Esophagus squamous epithelium (tissue), 5 donors: ENCODE data around the gene NEDD8. TPM values are rescaled to one million over a fixed set of nuclear protein-coding genes. Genes with fewer than 3 reads are reported as not detected.
"Not testable (repeated sequence)": the region's sequence is repeated elsewhere in the genome, so short reads cannot be mapped to it uniquely, and the experiment has no call there.

ENCODE experiments used
- DNase-seq: peaks from one replicate; lab custom pipeline; 2025; lab: John Stamatoyannopoulos, UW
- H3K27ac ChIP-seq, 4 donors: fragments of 200-600 bp; sonication (generic); one replicate each; pipeline ENCODE4 v1.5.1; 2016 to 2019; ENCODE audit warnings: mild to moderate bottlenecking in 1 of 4
- H3K27me3 ChIP-seq, 4 donors: fragments of 200-600 bp; sonication (generic); 1 replicate in 3 of 4; 2 replicates in 1 of 4; pipeline versions ENCODE4 v1.5.1 to v1.6.0; 2017 to 2021; ENCODE audit warnings: antibody characterized with exemption in 1 of 4
- H3K36me3 ChIP-seq, 3 donors: fragments of 200-600 bp; sonication (generic); one replicate each; pipeline ENCODE4 v1.5.1; 2016 to 2019
- H3K4me1 ChIP-seq, 3 donors: fragments of 200-600 bp; sonication (generic); one replicate each; pipeline ENCODE4 v1.5.1; 2017 to 2019
- H3K4me3 ChIP-seq, 4 donors: fragments of 200-600 bp; sonication (generic); 1 replicate in 3 of 4; 2 replicates in 1 of 4; pipeline ENCODE4 v1.5.1; 2016 to 2019; ENCODE audit warnings: mild to moderate bottlenecking in 2 of 4, moderate library complexity in 1 of 4
- H3K9me3 ChIP-seq, 3 donors: fragments of 200-600 bp; sonication (generic); one replicate each; pipeline ENCODE4 v1.5.1; 2016 to 2019
- POLR2A ChIP-seq, 4 donors: fragments of 450-650 bp; IDR thresholded peaks; one replicate each; pipeline ENCODE4 v1.6.1; 2017; ENCODE audit warnings: antibody characterized with exemption in 4 of 4, mild to moderate bottlenecking in 4 of 4, moderate library complexity in 3 of 4
- WGBS, 2 donors: methylation state at CpG; one replicate each; pipeline ENCODE4 v1.1.5; 2018; 5-methylcytosine and 5-hydroxymethylcytosine counted together
- intact Hi-C: fragments of 100-400 bp; cut with DNase I; formaldehyde crosslinking; loops from one replicate; pipeline ENCODE4 v1.15.0; 2022
- total RNA-seq, 4 donors: library from RNA; depleted of rRNA; stranded (reverse); fragments of >200 nt; gene quantifications; one replicate each; pipeline ENCODE4 v1.1.0, GENCODE V29; 2016
- TF ChIP-seq, protein P1 (sequence below), 6 experiments: fragments of 450-650 bp in 4 of 6; fragments of 200-600 bp in 2 of 6; sonication (generic) in 2 of 6; IDR thresholded peaks; one replicate each; pipeline ENCODE4 v1.5.1; 2016 to 2019; ENCODE audit warnings: antibody characterized with exemption in 6 of 6, mild to moderate bottlenecking in 4 of 6, moderate library complexity in 4 of 6
- donor health status: DM: yes; HTN: yes; CAD: no.

Gene NEDD8
- total RNA-seq, 4 donors from 2014 or later = 93.1 to 182 (median 121) TPM

- Histone ChIP-seq H3K36me3 (peaks cover 0 to 19% (median 0%) of the 10 kb centered on the region in 3 donors), H3K27ac (no peak overlapping the region), H3K4me3 (no peak overlapping the region), H3K4me1 (peaks cover 0 to 22% (median 12%) of the 10 kb centered on the region in 3 donors), H3K27me3 (no peaks in the 10 kb centered on the region), H3K9me3 (no peaks in the 10 kb centered on the region)
- TF ChIP-seq POLR2A (IDR thresholded peaks at IDR 0.05) = no peak
- TF ChIP-seq, protein P1, sequence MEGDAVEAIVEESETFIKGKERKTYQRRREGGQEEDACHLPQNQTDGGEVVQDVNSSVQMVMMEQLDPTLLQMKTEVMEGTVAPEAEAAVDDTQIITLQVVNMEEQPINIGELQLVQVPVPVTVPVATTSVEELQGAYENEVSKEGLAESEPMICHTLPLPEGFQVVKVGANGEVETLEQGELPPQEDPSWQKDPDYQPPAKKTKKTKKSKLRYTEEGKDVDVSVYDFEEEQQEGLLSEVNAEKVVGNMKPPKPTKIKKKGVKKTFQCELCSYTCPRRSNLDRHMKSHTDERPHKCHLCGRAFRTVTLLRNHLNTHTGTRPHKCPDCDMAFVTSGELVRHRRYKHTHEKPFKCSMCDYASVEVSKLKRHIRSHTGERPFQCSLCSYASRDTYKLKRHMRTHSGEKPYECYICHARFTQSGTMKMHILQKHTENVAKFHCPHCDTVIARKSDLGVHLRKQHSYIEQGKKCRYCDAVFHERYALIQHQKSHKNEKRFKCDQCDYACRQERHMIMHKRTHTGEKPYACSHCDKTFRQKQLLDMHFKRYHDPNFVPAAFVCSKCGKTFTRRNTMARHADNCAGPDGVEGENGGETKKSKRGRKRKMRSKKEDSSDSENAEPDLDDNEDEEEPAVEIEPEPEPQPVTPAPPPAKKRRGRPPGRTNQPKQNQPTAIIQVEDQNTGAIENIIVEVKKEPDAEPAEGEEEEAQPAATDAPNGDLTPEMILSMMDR (IDR thresholded peaks at IDR 0.05) = no peak
- intact Hi-C loops = no loop called here
- 50 to 62% methylated on average over 2 to 3 of the region's 3 CpGs for WGBS, 2 donors
- no peak for DNase-seq
These were observed 12.6 kb downstream of the NEDD8 start for GRCh38 chr14:24219521-24219920.

- intact Hi-C loops = no loop called here
- Histone ChIP-seq H3K27me3 (no peaks in the 10 kb centered on the region), H3K27ac (no peak overlapping the region), H3K9me3 (no peaks in the 10 kb centered on the region), H3K4me3 (no peak overlapping the region), H3K4me1 (peaks cover 0 to 24% (median 14%) of the 10 kb centered on the region in 3 donors), H3K36me3 (peaks cover 0 to 19% (median 0%) of the 10 kb centered on the region in 3 donors)
- no peak for TF ChIP-seq POLR2A (IDR thresholded peaks at IDR 0.05)
- TF ChIP-seq, protein P1 (IDR thresholded peaks at IDR 0.05) = no peak
- 67 to 87% methylated on average over 4 of the region's 4 CpGs for WGBS, 2 donors
- no peak for DNase-seq
These were observed 13.1 kb downstream of the NEDD8 start for GRCh38 chr14:24219080-24219479.

DNA sequence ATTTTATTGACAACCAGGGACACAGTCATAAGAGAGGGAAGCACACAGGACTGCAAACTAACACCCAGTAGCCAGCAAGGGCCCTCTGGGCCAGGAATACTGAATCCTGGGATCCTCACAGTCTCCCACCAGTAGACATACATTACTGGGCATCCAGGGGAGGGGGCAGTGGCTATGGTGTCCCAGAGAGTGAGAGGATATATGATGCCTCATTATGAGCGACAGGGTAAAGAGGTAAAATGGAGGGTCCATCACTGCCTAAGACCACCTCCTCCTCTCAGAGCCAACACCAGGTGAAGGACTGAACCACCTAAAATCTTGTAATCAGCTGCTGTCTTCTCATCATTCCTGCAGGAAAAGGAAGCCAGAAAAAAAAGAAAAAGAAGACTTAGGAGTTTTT lies 15.3 kb downstream of the NEDD8 start:
- H3K27ac ChIP-seq = peak overlapping the region in 1 of 4 donors; percentile 99
- H3K36me3 ChIP-seq = peaks cover 0 to 19% (median 0%) of the 10 kb centered on the region in 3 donors
- WGBS, 2 donors = 80 to 100% methylated on average over 1 of the region's 1 CpG
- H3K9me3 ChIP-seq, DNase-seq, H3K27me3 ChIP-seq, intact Hi-C loops, H3K4me3 ChIP-seq: not testable (repeated sequence)
- H3K4me1 ChIP-seq = peaks cover 0 to 38% (median 19%) of the 10 kb centered on the region in 3 donors

DNA sequence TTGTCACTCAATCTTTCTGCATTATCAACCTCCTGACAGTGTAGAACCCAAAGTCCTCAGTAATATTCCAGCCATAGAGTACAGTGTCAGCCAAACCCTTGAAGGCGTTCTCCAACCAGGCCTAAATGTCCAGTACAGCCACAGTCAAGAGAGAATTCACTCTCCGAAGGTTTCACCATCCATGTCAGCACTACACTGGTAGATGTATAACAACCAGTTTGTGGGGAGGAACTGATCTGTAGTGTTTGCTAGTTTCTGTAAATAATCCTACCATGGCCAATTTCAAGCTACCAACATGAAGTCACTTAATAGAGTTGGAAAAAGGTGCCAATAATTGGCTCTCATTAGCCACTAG lies 15.8 kb downstream of the NEDD8 start:
- intact Hi-C loops = no loop called here
- no peak for TF ChIP-seq POLR2A (IDR thresholded peaks at IDR 0.05)
- TF ChIP-seq, protein P1 (IDR thresholded peaks at IDR 0.05) = no peak
- 78 to 80% methylated on average over 2 of the region's 2 CpGs for WGBS, 2 donors
- no peaks in the 10 kb centered on the region for H3K27me3 ChIP-seq
- H3K27ac ChIP-seq = peak overlapping the region; percentile 86 to 99 (median 95)
- peak overlapping the region in 3 of 4 donors; percentile 73 to 85 (median 85) for H3K4me3 ChIP-seq
- peaks cover 0 to 23% (median 0%) of the 10 kb centered on the region in 3 donors for H3K36me3 ChIP-seq
- H3K9me3 ChIP-seq = no peaks in the 10 kb centered on the region
- H3K4me1 ChIP-seq = peaks cover 0 to 42% (median 19%) of the 10 kb centered on the region in 3 donors
- DNase-seq = no peak

GRCh38 chr14:24215495-24216344 lies 16.4 kb downstream of the NEDD8 start, which contains the start of gene MDP1:
MDP1 (minus strand) TSS chr14:24216066; CDS start chr14:24215955, 111 bp downstream.
- Histone ChIP-seq H3K4me1 (peaks cover 0 to 47% (median 19%) of the 10 kb centered on the region in 3 donors), H3K9me3 (no peaks in the 10 kb centered on the region), H3K4me3 (peak within 1 kb of the TSS; percentile 53 to 85 (median 79)), H3K27me3 (no peaks in the 10 kb centered on the region), H3K36me3 (peaks cover 0 to 29% (median 0%) of the 10 kb centered on the region in 3 donors), H3K27ac (peak within 1 kb of the TSS; percentile 86 to 99 (median 95))
- TF ChIP-seq POLR2A (IDR thresholded peaks at IDR 0.05) = peak in 3 of 4 donors; percentile 47 to 77 (median 63)
- TF ChIP-seq, protein P1 (IDR thresholded peaks at IDR 0.05) = peak; percentile 41 to 71 (median 56)
- intact Hi-C loops = no loop called here
- DNase-seq = peak; percentile 57
- WGBS, 2 donors = 0% methylated on average over 13 to 16 of the region's 40 CpGs
